ENCODE results near the gene KRT81. TPM values are rescaled to one million over a fixed set of nuclear protein-coding genes. Genes with fewer than 3 reads are reported as not detected.

Gene KRT81
- total RNA-seq, 1 experiment from 2014 or later, result 2.5 TPM

- H3K4me2 ChIP-seq, result no peak overlapping the region
- intact Hi-C loops (cut with micrococcal nuclease; ENCODE audit: unreplicated experiment), result no loop called here
- TF ChIP-seq EZH2 (IDR thresholded peaks at IDR 0.05; ENCODE audit: low read depth) (no peak), CTCF (conservative IDR thresholded peaks at IDR 0.05) (no peak)
- CTCF ChIA-PET, result interaction anchor here (1.6 kb wide), 1 partner anchor 29 kb away, joined by 5 read pairs; no protein-coding TSS in a partner anchor
- no peak overlapping the region for H3K4me3 ChIP-seq
- no TSS peak for BruUV-seq (replicated peaks)
- POLR2A ChIA-PET (ENCODE audit: unreplicated experiment), result interaction anchor here (0.6 to 1.0 kb wide), 3 partner anchors 18 to 63 kb away, joined by 3 to 6 read pairs (median 5); no protein-coding TSS in a partner anchor
- H3K27ac ChIP-seq, result peak overlapping the region; percentile 90
- H2AFZ ChIP-seq, result no peak overlapping the region
- H3K9me3 ChIP-seq (ENCODE audit: insufficient read depth, low read depth), result no peaks in the 10 kb centered on the region
- H3K27me3 ChIP-seq (ENCODE audit: insufficient read depth, low read depth), result no peaks in the 10 kb centered on the region
- peaks cover 100% of the 10 kb centered on the region for H3F3A ChIP-seq (ENCODE audit: insufficient read depth, low read depth)
- H4K20me1 ChIP-seq (ENCODE audit: insufficient read depth), result peaks cover 31% of the 10 kb centered on the region
- H3K36me3 ChIP-seq (ENCODE audit: low read depth), result peaks cover 41% of the 10 kb centered on the region
- peaks cover 50% of the 10 kb centered on the region for H3K4me1 ChIP-seq (replicated peaks; ENCODE audit: insufficient read depth)
- no peak for DNase-seq
- no peaks in the 10 kb centered on the region for H3K9me2 ChIP-seq (ENCODE audit: insufficient read depth)
- peaks cover 5% of the 10 kb centered on the region for H3K79me2 ChIP-seq (ENCODE audit: low read depth)
Measured at GRCh38 chr12:52249511-52250047, 41.8 kb downstream of the KRT81 start.

- intact Hi-C loops (cut with micrococcal nuclease; ENCODE audit: unreplicated experiment), result no loop called here
- ChIA-PET POLR2A (ENCODE audit: unreplicated experiment) (interaction anchor here (0.6 to 1.0 kb wide), 3 partner anchors 17 to 32 kb away, joined by 3 to 6 read pairs (median 6); no protein-coding TSS in a partner anchor), CTCF (interaction anchor here (1.6 kb wide), 1 partner anchor 30 kb away, joined by 5 read pairs; no protein-coding TSS in a partner anchor)
- peak in 1 of 2 experiments; percentile 76 for DNase-seq
- no peak overlapping the region for H2AFZ ChIP-seq
- no peak overlapping the region for H3K4me2 ChIP-seq
- no peaks in the 10 kb centered on the region for H3K27me3 ChIP-seq (ENCODE audit: insufficient read depth, low read depth)
- peaks cover 58% of the 10 kb centered on the region for H3K4me1 ChIP-seq (replicated peaks; ENCODE audit: insufficient read depth)
- H3F3A ChIP-seq (ENCODE audit: insufficient read depth, low read depth), result peaks cover 99% of the 10 kb centered on the region
- no TSS peak for BruUV-seq (replicated peaks)
- H3K27ac ChIP-seq, result peak overlapping the region; percentile 90
- H3K79me2 ChIP-seq (ENCODE audit: low read depth), result peaks cover 8% of the 10 kb centered on the region
- peaks cover 46% of the 10 kb centered on the region for H3K36me3 ChIP-seq (ENCODE audit: low read depth)
- no peaks in the 10 kb centered on the region for H3K9me3 ChIP-seq (ENCODE audit: insufficient read depth, low read depth)
- TF ChIP-seq CTCF (conservative IDR thresholded peaks at IDR 0.05), result no peak
- no peak for TF ChIP-seq EZH2 (IDR thresholded peaks at IDR 0.05; ENCODE audit: low read depth)
- H3K9me2 ChIP-seq (ENCODE audit: insufficient read depth), result no peaks in the 10 kb centered on the region
- no peak overlapping the region for H3K4me3 ChIP-seq
- peaks cover 32% of the 10 kb centered on the region for H4K20me1 ChIP-seq (ENCODE audit: insufficient read depth)
Measured at GRCh38 chr12:52248541-52249461, 42.5 kb downstream of the KRT81 start.

- no TSS peak for BruUV-seq (replicated peaks)
- intact Hi-C loops (cut with micrococcal nuclease; ENCODE audit: unreplicated experiment), result no loop called here
- H3K27ac ChIP-seq, result peak overlapping the region; percentile 90
- peaks cover 41% of the 10 kb centered on the region for H4K20me1 ChIP-seq (ENCODE audit: insufficient read depth)
- no peaks in the 10 kb centered on the region for H3K27me3 ChIP-seq (ENCODE audit: insufficient read depth, low read depth)
- H3K4me3 ChIP-seq, result no peak overlapping the region
- H3K79me2 ChIP-seq (ENCODE audit: low read depth), result peaks cover 8% of the 10 kb centered on the region
- no peaks in the 10 kb centered on the region for H3K9me2 ChIP-seq (ENCODE audit: insufficient read depth)
- ChIA-PET POLR2A (ENCODE audit: unreplicated experiment) (interaction anchor here (0.6 to 0.7 kb wide), 3 partner anchors 23 to 632 kb away, joined by 5 to 7 read pairs (median 6); no protein-coding TSS in a partner anchor), CTCF (no interaction called here)
- peak overlapping the region; percentile 59 for H3K4me2 ChIP-seq
- no peaks in the 10 kb centered on the region for H3K9me3 ChIP-seq (ENCODE audit: insufficient read depth, low read depth)
- peaks cover 99% of the 10 kb centered on the region for H3F3A ChIP-seq (ENCODE audit: insufficient read depth, low read depth)
- no peak for DNase-seq
- H3K36me3 ChIP-seq (ENCODE audit: low read depth), result peaks cover 55% of the 10 kb centered on the region
- H2AFZ ChIP-seq, result no peak overlapping the region
- peaks cover 67% of the 10 kb centered on the region for H3K4me1 ChIP-seq (replicated peaks; ENCODE audit: insufficient read depth)
- TF ChIP-seq EZH2 (IDR thresholded peaks at IDR 0.05; ENCODE audit: low read depth) (no peak), CTCF (conservative IDR thresholded peaks at IDR 0.05) (no peak)
Measured at GRCh38 chr12:52247622-52248540, 43.5 kb downstream of the KRT81 start.

Measured in PC-9 (cell line).